Hepatocyte (in vitro differentiated cells): ENCODE measurements around the gene METTL13.

Experiments used
- CTCF ChIP-seq: fragments of 200-600 bp; sonication (generic); IDR thresholded peaks from 2 replicates; pipeline ENCODE4 v1.5.1; 2016; ENCODE audit warnings: antibody characterized with exemption, mild to moderate bottlenecking; ENCODE audit not compliant: poor library complexity
- EZH2 ChIP-seq: fragments of 200-600 bp; sonication (generic); IDR thresholded peaks from 2 replicates; pipeline ENCODE4 v1.6.1; 2016; ENCODE audit warnings: antibody characterized with exemption, mild to moderate bottlenecking, borderline replicate concordance
- EZH2phosphoT487 ChIP-seq: fragments of 200-600 bp; sonication (generic); IDR thresholded peaks from one replicate; pipeline ENCODE4 v1.6.1; 2018; ENCODE audit warnings: antibody characterized with exemption, mild to moderate bottlenecking, low read depth, moderate library complexity; ENCODE audit not compliant: unreplicated experiment, severe bottlenecking

DNA sequence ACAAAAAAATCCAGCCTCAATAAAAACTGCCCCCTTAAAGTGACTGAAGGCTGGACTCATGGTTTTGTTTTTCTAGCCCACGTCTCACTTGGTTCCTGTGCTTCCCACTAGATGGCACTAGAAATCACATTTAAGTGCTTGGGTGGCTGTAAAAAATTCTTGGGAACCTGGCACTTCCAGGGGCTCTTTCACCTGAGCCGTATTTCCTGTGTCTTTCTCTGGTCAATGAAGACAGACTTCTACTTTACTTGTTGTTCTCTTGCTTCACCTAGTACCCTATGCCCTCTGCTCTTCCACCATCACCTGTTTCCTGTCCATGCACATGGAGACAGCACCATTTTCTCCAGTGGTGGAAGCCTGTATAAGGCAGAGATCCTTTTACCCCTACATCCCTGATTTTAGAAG is 20.0 kb downstream of the METTL13 start:
- TF ChIP-seq CTCF: peak; percentile 77
- TF ChIP-seq EZH2phosphoT487: no peak
- no peak for TF ChIP-seq EZH2
